Stomach (tissue), 4 donors: Measurements from ENCODE around the gene FBXL19.

Experiments
- CTCF ChIP-seq, 7 experiments: fragments of 450-650 bp in 4 of 7; fragments of 200-600 bp in 3 of 7; sonication (generic) in 3 of 7; IDR thresholded peaks; one replicate each; pipeline ENCODE4 v1.5.1; 2016 to 2019; ENCODE audit warnings: antibody characterized with exemption in 7 of 7, control low read depth in 2 of 7, mild to moderate bottlenecking in 1 of 7
- EP300 ChIP-seq: sonication (generic); formaldehyde crosslinking; IDR thresholded peaks from one replicate; pipeline ENCODE4 v1.6.1; 2017; ENCODE audit warnings: antibody characterized with exemption
- POLR2A ChIP-seq, 4 donors: fragments of 450-650 bp; IDR thresholded peaks; one replicate each; pipeline ENCODE4 v1.6.1; 2016; ENCODE audit warnings: antibody characterized with exemption in 4 of 4, control low read depth in 2 of 4, mild to moderate bottlenecking in 1 of 4, moderate library complexity in 1 of 4
- POLR2AphosphoS5 ChIP-seq, 3 donors: sonication (generic); formaldehyde crosslinking; IDR thresholded peaks; one replicate each; pipeline ENCODE4 v1.6.1; 2016; ENCODE audit warnings: antibody characterized with exemption in 3 of 3

- TF ChIP-seq CTCF (IDR thresholded peaks at IDR 0.05) (no peak), POLR2A (IDR thresholded peaks at IDR 0.05) (no peak), POLR2AphosphoS5 (IDR thresholded peaks at IDR 0.05) (no peak), EP300 (no peak)
Observed at GRCh38 chr16:30889721-30890120, 33.7 kb upstream of the FBXL19 start.
